ENCODE results near the gene RMI1.

RMI1 gene

GRCh38 chr9:83959061-83959460, 21.5 kb upstream of the RMI1 start:
- no peak overlapping the region for H3K27ac Mint-ChIP-seq
- H3K27me3 Mint-ChIP-seq: no peaks in the 10 kb centered on the region
- no peak overlapping the region for H3K4me3 Mint-ChIP-seq
- no peaks in the 10 kb centered on the region for H3K9me3 Mint-ChIP-seq
- H3K4me1 Mint-ChIP-seq (ENCODE audit: low read depth): peaks cover 19% of the 10 kb centered on the region
- peaks cover 9% of the 10 kb centered on the region for H3K36me3 Mint-ChIP-seq (ENCODE audit: low read depth)

- Mint-ChIP-seq H3K36me3 (ENCODE audit: low read depth) (peaks cover 6% of the 10 kb centered on the region), H3K4me3 (no peak overlapping the region), H3K27me3 (no peaks in the 10 kb centered on the region), H3K27ac (no peak overlapping the region), H3K9me3 (no peaks in the 10 kb centered on the region), H3K4me1 (ENCODE audit: low read depth) (peaks cover 11% of the 10 kb centered on the region)
These were observed 19.6 kb upstream of the RMI1 start for GRCh38 chr9:83960991-83961390.

- H3K27ac Mint-ChIP-seq: no peak overlapping the region
- no peaks in the 10 kb centered on the region for H3K27me3 Mint-ChIP-seq
- H3K36me3 Mint-ChIP-seq (ENCODE audit: low read depth): peaks cover 16% of the 10 kb centered on the region
- no peaks in the 10 kb centered on the region for H3K9me3 Mint-ChIP-seq
- peaks cover 2% of the 10 kb centered on the region for H3K4me1 Mint-ChIP-seq (ENCODE audit: low read depth)
- no peak overlapping the region for H3K4me3 Mint-ChIP-seq
These were observed 18.4 kb upstream of the RMI1 start for GRCh38 chr9:83962165-83962564.

GRCh38 chr9:83964973-83965349, 15.6 kb upstream of the RMI1 start:
- H3K4me1 Mint-ChIP-seq (ENCODE audit: low read depth): peaks cover 9% of the 10 kb centered on the region
- H3K4me3 Mint-ChIP-seq: no peak overlapping the region
- H3K27ac Mint-ChIP-seq: peak overlapping the region; percentile 77

GRCh38 chr9:83965350-83966208, 15.0 kb upstream of the RMI1 start:
- Mint-ChIP-seq H3K4me1 (ENCODE audit: low read depth) (peaks cover 12% of the 10 kb centered on the region), H3K9me3 (no peaks in the 10 kb centered on the region), H3K27ac (peak overlapping the region; percentile 77), H3K27me3 (no peaks in the 10 kb centered on the region), H3K36me3 (ENCODE audit: low read depth) (peaks cover 48% of the 10 kb centered on the region), H3K4me3 (no peak overlapping the region)

More at GRCh38 chr9:83964973-83965349, 15.6 kb upstream of the RMI1 start:
- Mint-ChIP-seq H3K27me3 (no peaks in the 10 kb centered on the region), H3K9me3 (no peaks in the 10 kb centered on the region), H3K36me3 (ENCODE audit: low read depth) (peaks cover 42% of the 10 kb centered on the region)

- H3K36me3 Mint-ChIP-seq (ENCODE audit: low read depth): peaks cover 55% of the 10 kb centered on the region
- H3K4me1 Mint-ChIP-seq (ENCODE audit: low read depth): peaks cover 12% of the 10 kb centered on the region
- no peaks in the 10 kb centered on the region for H3K27me3 Mint-ChIP-seq
- no peaks in the 10 kb centered on the region for H3K9me3 Mint-ChIP-seq
- H3K27ac Mint-ChIP-seq: peak overlapping the region; percentile 77
- no peak overlapping the region for H3K4me3 Mint-ChIP-seq
These were observed 14.4 kb upstream of the RMI1 start for GRCh38 chr9:83966209-83966582.

- Mint-ChIP-seq H3K9me3 (no peaks in the 10 kb centered on the region), H3K4me3 (no peak overlapping the region), H3K4me1 (ENCODE audit: low read depth) (peaks cover 17% of the 10 kb centered on the region), H3K27ac (peak overlapping the region; percentile 42), H3K36me3 (ENCODE audit: low read depth) (peaks cover 63% of the 10 kb centered on the region), H3K27me3 (no peaks in the 10 kb centered on the region)
These were observed 13.5 kb upstream of the RMI1 start for GRCh38 chr9:83967073-83967472.

GRCh38 chr9:83969602-83970001, 11.0 kb upstream of the RMI1 start:
- no peaks in the 10 kb centered on the region for H3K9me3 Mint-ChIP-seq
- no peak overlapping the region for H3K4me3 Mint-ChIP-seq
- peaks cover 38% of the 10 kb centered on the region for H3K4me1 Mint-ChIP-seq (ENCODE audit: low read depth)
- no peaks in the 10 kb centered on the region for H3K27me3 Mint-ChIP-seq
- H3K36me3 Mint-ChIP-seq (ENCODE audit: low read depth): peaks cover 88% of the 10 kb centered on the region
- H3K27ac Mint-ChIP-seq: peak overlapping the region; percentile 36

GRCh38 chr9:83971485-83971884, 9.1 kb upstream of the RMI1 start:
- peaks cover 97% of the 10 kb centered on the region for H3K36me3 Mint-ChIP-seq (ENCODE audit: low read depth)
- H3K4me3 Mint-ChIP-seq: no peak overlapping the region
- peak overlapping the region; percentile 52 for H3K27ac Mint-ChIP-seq
- peaks cover 57% of the 10 kb centered on the region for H3K4me1 Mint-ChIP-seq (ENCODE audit: low read depth)
- no peaks in the 10 kb centered on the region for H3K27me3 Mint-ChIP-seq
- no peaks in the 10 kb centered on the region for H3K9me3 Mint-ChIP-seq

GRCh38 chr9:83972286-83972685, 8.3 kb upstream of the RMI1 start:
- Mint-ChIP-seq H3K27me3 (no peaks in the 10 kb centered on the region), H3K36me3 (ENCODE audit: low read depth) (peaks cover 97% of the 10 kb centered on the region), H3K9me3 (no peaks in the 10 kb centered on the region), H3K4me3 (no peak overlapping the region), H3K27ac (peak overlapping the region; percentile 52), H3K4me1 (ENCODE audit: low read depth) (peaks cover 65% of the 10 kb centered on the region)

- no peaks in the 10 kb centered on the region for H3K9me3 Mint-ChIP-seq
- H3K4me3 Mint-ChIP-seq: peak overlapping the region; percentile 63
- peak overlapping the region; percentile 83 for H3K27ac Mint-ChIP-seq
- H3K27me3 Mint-ChIP-seq: no peaks in the 10 kb centered on the region
- peaks cover 91% of the 10 kb centered on the region for H3K36me3 Mint-ChIP-seq (ENCODE audit: low read depth)
- H3K4me1 Mint-ChIP-seq (ENCODE audit: low read depth): peaks cover 63% of the 10 kb centered on the region
These were observed 5.3 kb upstream of the RMI1 start for GRCh38 chr9:83975300-83975699.

- peak overlapping the region; percentile 95 for H3K4me3 Mint-ChIP-seq
- peak overlapping the region; percentile 65 for H3K27ac Mint-ChIP-seq
- H3K36me3 Mint-ChIP-seq (ENCODE audit: low read depth): peaks cover 83% of the 10 kb centered on the region
- H3K27me3 Mint-ChIP-seq: no peaks in the 10 kb centered on the region
- no peaks in the 10 kb centered on the region for H3K9me3 Mint-ChIP-seq
- peaks cover 63% of the 10 kb centered on the region for H3K4me1 Mint-ChIP-seq (ENCODE audit: low read depth)
These were observed 4.2 kb upstream of the RMI1 start for GRCh38 chr9:83976372-83976771.

GRCh38 chr9:83977196-83977595, 3.4 kb upstream of the RMI1 start:
- no peaks in the 10 kb centered on the region for H3K9me3 Mint-ChIP-seq
- peak overlapping the region; percentile 99 for H3K27ac Mint-ChIP-seq
- peaks cover 79% of the 10 kb centered on the region for H3K36me3 Mint-ChIP-seq (ENCODE audit: low read depth)
- peaks cover 64% of the 10 kb centered on the region for H3K4me1 Mint-ChIP-seq (ENCODE audit: low read depth)
- H3K4me3 Mint-ChIP-seq: peak overlapping the region; percentile 95
- H3K27me3 Mint-ChIP-seq: no peaks in the 10 kb centered on the region

GRCh38 chr9:83978992-83979811, 1.4 kb upstream of the RMI1 start:
- H3K4me1 Mint-ChIP-seq (ENCODE audit: low read depth): peaks cover 60% of the 10 kb centered on the region
- H3K27ac Mint-ChIP-seq: peak overlapping the region; percentile 99
- H3K27me3 Mint-ChIP-seq: no peaks in the 10 kb centered on the region
- peak overlapping the region; percentile 95 for H3K4me3 Mint-ChIP-seq
- H3K9me3 Mint-ChIP-seq: no peaks in the 10 kb centered on the region
- peaks cover 64% of the 10 kb centered on the region for H3K36me3 Mint-ChIP-seq (ENCODE audit: low read depth)

- Mint-ChIP-seq H3K27ac (peak within 1 kb of the TSS; percentile 99), H3K9me3 (no peaks in the 10 kb centered on the region), H3K4me1 (ENCODE audit: low read depth) (peaks cover 53% of the 10 kb centered on the region), H3K27me3 (no peaks in the 10 kb centered on the region), H3K4me3 (peak within 1 kb of the TSS; percentile 95), H3K36me3 (ENCODE audit: low read depth) (peaks cover 57% of the 10 kb centered on the region)
These were observed 702 bp upstream of the RMI1 start, which contains the start of gene HNRNPK for GRCh38 chr9:83979812-83980394. Gene HNRNPK, minus strand, starts transcription at chr9:83980215. Its CDS starts 1,963 bp downstream, at chr9:83978252.

Measured in stimulated activated naive CD8-positive, alpha-beta T cell treated with anti-CD3 and anti-CD28 coated beads, Interleukin-15, Interleukin-2, amounts not matched to agents 100 ng/mL and 50 ng/mL, for 24 hours (primary cell).